ENCODE measurements around the gene NHERF1. TPM values are rescaled to one million over a fixed set of nuclear protein-coding genes. Genes with fewer than 3 reads are reported as not detected.

NHERF1 gene
- 33.6 and 40.6 TPM in 2 replicates for total RNA-seq

DNA sequence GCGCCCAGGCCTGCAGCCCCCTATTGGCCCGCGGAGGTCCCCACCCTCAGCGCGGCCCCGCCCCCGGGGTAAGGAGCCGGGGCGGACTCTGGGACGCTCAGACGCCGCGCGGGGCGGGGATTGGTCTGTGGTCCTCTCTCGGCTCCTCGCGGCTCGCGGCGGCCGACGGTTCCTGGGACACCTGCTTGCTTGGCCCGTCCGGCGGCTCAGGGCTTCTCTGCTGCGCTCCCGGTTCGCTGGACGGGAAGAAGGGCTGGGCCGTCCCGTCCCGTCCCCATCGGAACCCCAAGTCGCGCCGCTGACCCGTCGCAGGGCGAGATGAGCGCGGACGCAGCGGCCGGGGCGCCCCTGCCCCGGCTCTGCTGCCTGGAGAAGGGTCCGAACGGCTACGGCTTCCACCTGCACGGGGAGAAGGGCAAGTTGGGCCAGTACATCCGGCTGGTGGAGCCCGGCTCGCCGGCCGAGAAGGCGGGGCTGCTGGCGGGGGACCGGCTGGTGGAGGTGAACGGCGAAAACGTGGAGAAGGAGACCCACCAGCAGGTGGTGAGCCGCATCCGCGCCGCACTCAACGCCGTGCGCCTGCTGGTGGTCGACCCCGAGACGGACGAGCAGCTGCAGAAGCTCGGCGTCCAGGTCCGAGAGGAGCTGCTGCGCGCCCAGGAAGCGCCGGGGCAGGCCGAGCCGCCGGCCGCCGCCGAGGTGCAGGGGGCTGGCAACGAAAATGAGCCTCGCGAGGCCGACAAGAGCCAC is at the start of gene NHERF1:
TSS of gene NHERF1 (plus strand) at position 100 of the 750 bp plus-strand sequence. CDS start at position 319, 219 bp downstream.
- TF ChIP-seq, protein P1, sequence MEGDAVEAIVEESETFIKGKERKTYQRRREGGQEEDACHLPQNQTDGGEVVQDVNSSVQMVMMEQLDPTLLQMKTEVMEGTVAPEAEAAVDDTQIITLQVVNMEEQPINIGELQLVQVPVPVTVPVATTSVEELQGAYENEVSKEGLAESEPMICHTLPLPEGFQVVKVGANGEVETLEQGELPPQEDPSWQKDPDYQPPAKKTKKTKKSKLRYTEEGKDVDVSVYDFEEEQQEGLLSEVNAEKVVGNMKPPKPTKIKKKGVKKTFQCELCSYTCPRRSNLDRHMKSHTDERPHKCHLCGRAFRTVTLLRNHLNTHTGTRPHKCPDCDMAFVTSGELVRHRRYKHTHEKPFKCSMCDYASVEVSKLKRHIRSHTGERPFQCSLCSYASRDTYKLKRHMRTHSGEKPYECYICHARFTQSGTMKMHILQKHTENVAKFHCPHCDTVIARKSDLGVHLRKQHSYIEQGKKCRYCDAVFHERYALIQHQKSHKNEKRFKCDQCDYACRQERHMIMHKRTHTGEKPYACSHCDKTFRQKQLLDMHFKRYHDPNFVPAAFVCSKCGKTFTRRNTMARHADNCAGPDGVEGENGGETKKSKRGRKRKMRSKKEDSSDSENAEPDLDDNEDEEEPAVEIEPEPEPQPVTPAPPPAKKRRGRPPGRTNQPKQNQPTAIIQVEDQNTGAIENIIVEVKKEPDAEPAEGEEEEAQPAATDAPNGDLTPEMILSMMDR (IDR thresholded peaks at IDR 0.05; ENCODE audit: insufficient read depth, low read length, poor library complexity, severe bottlenecking): peak; percentile 18
- peak; percentile 70 for DNase-seq (ENCODE audit: low read depth)
- Histone ChIP-seq H3K36me3 (ENCODE audit: control insufficient read depth, insufficient read depth, low read length) (no peaks in the 10 kb centered on the region), H3K4me3 (ENCODE audit: low read depth, low read length) (peak within 1 kb of the TSS; percentile 86), H3K27me3 (ENCODE audit: control insufficient read depth, insufficient read depth, low read length) (no peaks in the 10 kb centered on the region)

DNA sequence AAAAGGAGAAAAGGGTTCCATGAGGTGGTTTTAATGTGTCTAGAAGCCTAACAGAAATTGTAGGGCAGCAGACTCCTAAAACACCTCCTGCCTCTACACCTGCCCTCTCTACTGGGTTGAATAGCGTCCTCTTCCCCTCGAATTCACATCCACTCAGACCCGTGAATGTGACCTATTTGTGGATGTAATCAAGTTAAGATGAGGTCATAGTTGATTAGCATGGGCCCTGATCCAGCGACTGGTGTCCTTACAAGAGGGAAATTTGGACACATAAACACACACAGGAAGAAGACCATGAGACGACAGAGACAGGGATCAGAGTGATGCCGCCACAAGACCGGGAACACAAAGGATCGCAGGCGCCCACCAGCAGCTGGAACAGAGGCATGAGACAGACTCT is 49.2 kb upstream of the NHERF1 start:
- Histone ChIP-seq H3K27me3 (ENCODE audit: control insufficient read depth, insufficient read depth, low read length) (no peaks in the 10 kb centered on the region), H3K4me3 (ENCODE audit: low read depth, low read length) (no peak overlapping the region), H3K36me3 (ENCODE audit: control insufficient read depth, insufficient read depth, low read length) (no peaks in the 10 kb centered on the region)
- TF ChIP-seq, protein P1 (IDR thresholded peaks at IDR 0.05; ENCODE audit: insufficient read depth, low read length, poor library complexity, severe bottlenecking): no peak
- DNase-seq (ENCODE audit: low read depth): no peak

GRCh38 chr17:74702116-74702871 is 46.1 kb upstream of the NHERF1 start:
- H3K27me3 ChIP-seq (ENCODE audit: control insufficient read depth, insufficient read depth, low read length): no peaks in the 10 kb centered on the region
- TF ChIP-seq, protein P1 (IDR thresholded peaks at IDR 0.05; ENCODE audit: insufficient read depth, low read length, poor library complexity, severe bottlenecking): no peak
- no peak overlapping the region for H3K4me3 ChIP-seq (ENCODE audit: low read depth, low read length)
- no peaks in the 10 kb centered on the region for H3K36me3 ChIP-seq (ENCODE audit: control insufficient read depth, insufficient read depth, low read length)
- no peak for DNase-seq (ENCODE audit: low read depth)

GRCh38 chr17:74703311-74703710 is 45.1 kb upstream of the NHERF1 start:
- TF ChIP-seq, protein P1 (IDR thresholded peaks at IDR 0.05; ENCODE audit: insufficient read depth, low read length, poor library complexity, severe bottlenecking): no peak
- no peaks in the 10 kb centered on the region for H3K27me3 ChIP-seq (ENCODE audit: control insufficient read depth, insufficient read depth, low read length)

DNA sequence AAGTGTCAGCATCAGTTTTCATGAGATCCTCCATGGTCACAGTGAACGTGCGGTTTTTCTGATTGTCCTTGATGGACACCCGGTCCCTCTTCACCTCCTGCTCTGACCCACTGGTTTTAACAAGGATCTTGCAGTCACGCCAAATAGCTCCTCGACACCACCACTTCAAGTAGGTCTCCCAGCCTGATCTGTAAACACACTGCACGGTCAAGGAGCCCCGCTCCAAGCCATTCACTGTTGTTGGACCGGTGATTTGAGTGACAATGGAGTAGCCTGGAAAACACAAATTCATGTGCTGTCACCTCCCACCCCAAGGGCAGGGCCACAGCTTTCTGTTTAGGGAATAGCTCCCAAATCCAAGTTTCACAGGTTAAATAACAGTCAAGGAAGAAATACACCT is 43.9 kb upstream of the NHERF1 start:
- TF ChIP-seq, protein P1 (IDR thresholded peaks at IDR 0.05; ENCODE audit: insufficient read depth, low read length, poor library complexity, severe bottlenecking): no peak
- DNase-seq (ENCODE audit: low read depth): no peak
- H3K36me3 ChIP-seq (ENCODE audit: control insufficient read depth, insufficient read depth, low read length): no peaks in the 10 kb centered on the region
- no peak overlapping the region for H3K4me3 ChIP-seq (ENCODE audit: low read depth, low read length)
- H3K27me3 ChIP-seq (ENCODE audit: control insufficient read depth, insufficient read depth, low read length): no peaks in the 10 kb centered on the region

More at GRCh38 chr17:74703311-74703710, 45.1 kb upstream of the NHERF1 start:
- Histone ChIP-seq H3K4me3 (ENCODE audit: low read depth, low read length) (no peak overlapping the region), H3K36me3 (ENCODE audit: control insufficient read depth, insufficient read depth, low read length) (no peaks in the 10 kb centered on the region)
- DNase-seq (ENCODE audit: low read depth): no peak
